HG02885 (cell line): ENCODE data around the gene PPP3R2.
"Not testable (repeated sequence)": the region's sequence is repeated elsewhere in the genome, so short reads cannot be mapped to it uniquely, and the experiment has no call there.

ENCODE experiments used
- ATAC-seq: cut with Tn5 transposase; IDR thresholded peaks from one replicate; pipeline ENCODE4 v1.9.1; 2021; ENCODE audit warnings: mild to moderate bottlenecking; ENCODE audit not compliant: unreplicated experiment, poor library complexity

The PPP3R2 gene

DNA sequence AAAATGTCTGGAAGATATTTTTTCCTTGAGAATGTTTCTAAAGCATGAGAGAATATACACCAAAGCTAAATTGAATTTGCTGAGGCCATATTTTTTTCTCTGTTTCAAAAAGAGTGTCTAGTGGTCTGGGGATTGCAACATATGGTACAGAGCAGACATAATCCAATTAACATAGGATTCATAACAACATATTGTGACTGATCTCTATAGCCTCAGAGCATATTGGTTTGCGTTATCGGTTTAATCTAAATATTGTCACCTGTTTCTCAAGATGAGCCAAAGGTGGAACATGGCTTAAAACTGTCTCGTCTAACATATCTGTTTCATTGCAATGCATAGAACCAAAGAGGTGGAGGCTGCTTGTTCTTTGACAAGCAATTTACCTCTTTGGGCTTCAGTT is 3.9 kb downstream of the PPP3R2 start:
- no peak for ATAC-seq

DNA sequence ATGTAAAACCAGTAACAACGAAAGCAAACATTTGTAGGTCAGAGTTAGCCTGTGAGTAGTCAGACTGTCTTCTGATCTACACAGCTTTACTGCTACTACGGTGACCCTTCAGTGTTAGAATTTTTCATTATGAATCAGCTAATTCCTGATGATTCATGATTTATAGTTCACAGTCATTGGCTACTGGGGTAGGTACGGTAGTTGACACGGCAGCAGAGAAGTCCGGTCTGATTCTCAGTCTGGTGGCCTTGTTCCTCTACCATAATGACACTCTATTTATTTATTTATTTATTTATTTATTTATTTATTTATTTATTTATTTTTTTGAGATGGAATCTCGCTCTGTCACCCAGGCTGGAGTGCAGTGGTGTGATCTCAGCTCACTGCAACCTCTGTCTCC is 4.7 kb downstream of the PPP3R2 start:
- not testable (repeated sequence) for ATAC-seq

DNA sequence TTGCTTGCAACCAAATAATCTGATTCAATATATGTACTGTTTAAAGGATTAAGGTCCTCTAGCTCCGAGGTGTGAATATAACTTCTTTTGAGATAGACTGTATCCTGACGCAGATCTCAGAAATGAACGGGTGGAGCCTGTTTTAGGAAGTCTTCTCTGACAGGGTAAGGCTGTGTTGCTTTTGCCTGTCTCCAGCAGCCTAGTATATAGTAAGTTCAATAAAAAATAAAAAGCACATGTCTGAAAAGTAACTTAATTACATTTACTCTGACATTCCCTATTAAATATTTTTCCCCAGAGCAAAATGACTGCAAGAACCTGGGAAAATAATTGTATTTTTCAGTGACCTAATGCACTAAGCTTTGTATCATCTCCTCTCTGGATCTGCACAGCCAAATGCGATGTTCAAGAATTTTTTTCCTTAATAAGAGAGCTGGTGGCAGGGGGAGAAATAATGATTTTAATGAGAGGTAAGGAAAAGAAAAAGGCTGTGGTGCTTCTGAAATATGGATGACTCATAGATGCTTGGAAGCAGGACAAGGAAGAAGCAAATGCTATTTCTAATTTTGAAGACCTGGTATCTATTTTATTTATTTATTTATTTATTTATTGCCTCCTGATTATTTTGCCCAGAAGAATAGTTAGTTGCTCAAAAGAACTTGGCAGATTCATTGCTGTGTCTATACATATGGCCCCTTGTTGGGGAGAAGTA is 7.3 kb downstream of the PPP3R2 start:
- no peak for ATAC-seq

DNA sequence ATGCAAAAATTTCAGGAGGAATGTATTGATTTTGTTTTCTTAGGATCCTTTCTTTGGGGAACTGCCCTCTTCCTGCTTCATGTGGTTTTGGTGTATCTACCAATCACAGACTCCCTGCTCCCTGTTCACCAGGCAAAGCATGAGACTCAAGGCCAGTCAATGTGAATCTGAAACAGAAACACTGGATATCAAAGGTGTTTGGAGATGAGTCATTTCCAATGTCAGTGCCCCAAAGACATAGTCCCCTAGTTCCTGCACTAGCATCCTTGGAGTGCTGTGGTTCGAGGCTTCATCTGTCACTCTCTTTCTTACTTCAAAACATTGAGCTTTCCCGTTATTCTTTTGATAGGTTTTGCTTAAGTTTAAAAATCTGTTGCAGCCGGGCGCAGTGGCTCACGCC is 8.1 kb downstream of the PPP3R2 start:
- peak; percentile 96 for ATAC-seq

DNA sequence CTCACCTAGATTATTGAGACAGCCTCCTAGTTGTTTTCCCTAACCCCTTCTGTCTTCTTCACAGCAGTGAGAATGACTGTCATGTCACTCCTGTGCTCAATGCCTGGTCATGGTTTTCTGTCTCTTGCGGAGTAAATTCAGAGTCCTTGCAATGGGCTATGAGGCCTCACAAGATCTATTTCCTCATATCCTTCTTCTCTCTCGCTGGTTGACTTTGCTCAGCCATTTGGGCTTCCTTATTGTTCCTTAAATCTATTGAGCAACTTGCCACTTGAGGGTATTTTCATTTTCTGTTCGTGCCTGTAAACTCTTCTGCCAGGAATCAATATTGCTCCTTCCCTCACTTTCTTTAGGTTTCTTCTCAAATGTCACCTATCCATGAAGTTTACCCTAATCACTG is 9.0 kb downstream of the PPP3R2 start:
- no peak for ATAC-seq

DNA sequence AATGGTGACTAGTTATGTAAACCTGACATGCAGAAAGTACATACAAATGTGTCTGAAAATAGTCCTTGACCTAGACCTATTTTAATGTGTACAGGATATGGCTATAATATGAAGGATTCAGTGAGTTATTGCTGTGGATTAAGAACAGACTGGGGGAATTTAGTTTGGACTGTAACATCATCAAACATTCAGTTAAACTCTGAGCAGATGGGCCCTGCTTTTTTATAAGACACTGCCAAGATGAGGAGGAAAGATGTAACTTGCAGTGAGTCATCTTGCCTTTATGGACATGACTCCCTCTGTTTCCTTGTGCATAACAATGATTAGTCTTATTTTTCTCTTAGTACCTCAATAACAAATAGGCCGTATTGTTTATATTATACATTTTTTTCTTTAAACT is 12.2 kb downstream of the PPP3R2 start:
- ATAC-seq = no peak

DNA sequence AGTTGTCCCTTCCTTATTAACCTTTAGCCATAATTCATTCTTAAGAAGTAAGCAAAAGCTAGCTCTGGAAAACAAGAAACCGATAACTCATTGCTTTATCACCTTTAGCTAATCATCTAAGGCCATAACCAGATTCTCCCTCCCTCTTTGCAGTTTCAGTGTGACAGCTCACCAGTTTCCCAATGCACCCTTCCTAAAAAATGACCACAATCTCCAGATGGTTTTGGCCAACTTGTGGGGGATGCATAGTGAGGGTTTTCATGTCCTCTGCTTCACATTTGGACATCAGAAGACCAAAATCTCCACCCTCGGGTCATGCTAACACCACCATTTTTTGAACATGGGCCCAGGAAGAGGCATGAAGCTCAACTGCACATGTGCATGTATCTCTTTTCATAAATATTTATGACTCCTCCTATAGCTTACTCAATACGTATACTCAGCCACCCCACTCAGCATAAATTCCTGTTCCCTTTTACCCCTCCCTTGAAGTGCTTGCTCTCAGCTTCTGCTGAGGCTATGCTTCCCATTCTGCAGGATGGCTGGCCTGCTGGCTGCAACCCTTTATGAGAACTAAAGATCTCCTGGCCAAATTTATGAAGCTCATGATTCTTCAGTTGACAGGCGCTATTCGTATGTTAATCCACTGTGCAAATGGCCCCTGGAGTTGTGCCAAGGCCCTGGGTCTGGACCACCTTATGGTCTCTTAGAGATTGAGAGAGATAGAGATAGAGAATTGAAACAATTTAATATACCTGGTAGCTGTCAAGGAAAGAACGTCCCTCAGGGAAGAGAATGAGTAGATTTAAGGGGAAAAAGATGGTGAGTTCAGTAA is 14.8 kb downstream of the PPP3R2 start:
- ATAC-seq = no peak

DNA sequence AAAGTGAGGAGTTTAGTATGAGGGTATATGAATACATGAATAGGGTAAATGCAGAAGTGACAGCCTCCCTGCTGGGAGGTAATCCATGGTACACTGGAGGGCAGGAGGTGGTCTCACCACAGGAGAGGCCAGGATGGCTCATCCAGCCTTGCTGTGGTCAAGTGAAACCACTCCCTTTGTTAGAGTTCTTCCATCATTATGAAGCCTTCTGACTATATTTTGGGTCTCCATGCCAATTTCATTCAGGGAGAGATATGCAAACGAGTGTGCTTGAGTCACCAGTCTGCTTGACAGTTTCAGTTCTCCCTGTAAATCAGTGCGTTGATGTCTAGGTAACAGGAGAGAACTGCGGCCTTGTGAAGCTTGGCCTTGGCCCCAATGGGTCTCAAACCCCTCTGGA is 16.4 kb downstream of the PPP3R2 start:
- ATAC-seq = peak; percentile 51

DNA sequence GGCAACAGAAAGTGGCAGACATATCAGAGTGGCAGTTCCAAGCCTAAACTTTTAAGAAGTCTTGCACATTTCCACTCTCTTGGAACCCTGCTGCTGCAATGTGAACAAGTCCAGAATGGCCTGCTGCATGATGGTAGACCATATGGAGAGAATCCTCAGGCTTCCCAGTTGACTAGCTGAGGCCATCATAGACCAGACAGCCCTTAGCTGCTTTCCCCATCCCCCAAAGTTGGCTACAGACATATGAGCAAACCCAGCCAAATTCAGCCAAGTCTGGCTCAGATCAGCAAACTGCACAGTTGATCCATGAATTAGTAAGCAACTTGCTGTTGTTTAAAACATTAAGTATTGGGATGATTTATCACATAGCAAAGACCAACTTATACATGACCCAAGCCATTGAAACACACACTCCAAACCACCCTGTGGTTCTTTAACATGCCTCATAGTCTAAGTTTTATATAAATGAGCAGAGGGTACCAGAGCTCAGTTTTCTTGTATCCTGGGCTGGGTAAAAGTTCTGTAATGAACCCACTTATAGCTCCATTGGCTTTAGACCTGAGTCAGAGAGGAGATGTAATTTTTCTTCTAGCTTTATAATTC is 19.9 kb downstream of the PPP3R2 start:
- no peak for ATAC-seq

DNA sequence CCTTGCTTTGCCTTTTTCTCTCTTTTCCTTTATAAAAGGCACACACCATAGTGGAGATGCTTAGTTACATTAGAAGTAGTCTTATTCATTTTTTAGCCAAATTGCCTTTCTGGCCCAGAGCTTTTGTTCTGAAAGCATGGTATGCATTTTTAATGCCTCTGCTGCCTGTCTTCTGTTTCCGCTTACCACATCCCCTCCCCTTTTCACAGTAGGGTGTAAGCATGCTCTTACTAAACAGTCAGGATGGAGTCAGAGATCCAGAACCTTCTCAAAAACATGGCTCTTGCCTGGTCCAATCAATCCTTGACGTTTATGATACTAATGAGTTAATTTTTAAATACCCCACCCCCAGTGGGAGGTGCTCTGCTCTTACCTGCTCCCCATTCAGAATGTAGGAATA is 22.5 kb downstream of the PPP3R2 start:
- no peak for ATAC-seq

DNA sequence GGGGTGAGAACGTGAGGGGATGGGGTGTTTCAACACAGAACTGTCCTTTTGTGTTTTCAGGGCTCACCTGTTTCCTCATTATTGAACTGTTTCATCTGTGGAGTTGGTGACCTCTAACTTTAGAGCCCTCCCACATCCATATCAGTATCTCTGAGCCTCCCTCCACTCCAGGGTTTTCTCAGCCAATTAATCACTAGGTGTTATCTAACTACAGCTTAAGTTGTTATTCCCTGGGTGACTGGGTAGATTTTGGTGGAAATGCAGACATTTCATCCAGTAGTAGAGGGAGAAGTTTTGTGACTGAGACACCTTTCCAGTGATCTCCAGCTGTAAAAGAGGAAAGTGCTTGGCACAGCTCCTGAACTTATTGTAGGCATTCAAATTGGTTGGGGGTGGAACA is 23.7 kb downstream of the PPP3R2 start:
- ATAC-seq = no peak

DNA sequence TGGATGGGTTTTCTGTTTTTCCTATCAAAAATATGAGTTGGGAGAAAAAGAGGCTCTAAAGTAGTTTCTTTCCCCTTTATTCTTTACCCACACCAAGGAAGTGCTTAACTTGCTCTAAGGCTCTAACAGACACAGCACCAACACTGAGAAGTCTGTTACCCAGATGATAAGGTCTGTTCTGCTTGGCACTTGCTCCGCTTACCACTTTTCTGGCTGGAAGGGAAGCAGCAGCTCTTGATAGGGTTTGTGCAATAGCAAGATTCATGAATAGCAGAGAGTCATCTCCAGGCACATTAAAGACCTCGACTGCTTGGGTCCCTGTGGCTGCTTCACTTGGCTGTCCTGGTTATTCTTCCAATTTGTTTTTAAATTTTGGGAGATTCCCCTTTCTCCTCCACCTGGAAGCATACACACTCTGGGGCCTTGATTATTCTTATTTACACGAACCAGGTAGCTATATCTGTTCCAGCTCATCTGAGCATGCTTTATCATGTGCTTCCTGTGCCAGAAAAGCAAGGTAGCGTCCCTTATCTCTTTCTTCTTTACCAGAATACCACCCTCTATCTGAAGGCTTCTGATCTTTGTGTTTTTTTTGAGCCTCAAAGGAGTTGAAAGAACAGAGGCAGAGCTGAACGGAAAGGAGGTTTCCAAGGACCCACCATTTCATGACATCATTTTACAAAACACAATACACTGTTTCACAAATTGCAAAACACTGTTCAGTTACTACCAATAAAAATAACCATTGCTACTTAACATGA is 24.8 kb downstream of the PPP3R2 start:
- no peak for ATAC-seq

DNA sequence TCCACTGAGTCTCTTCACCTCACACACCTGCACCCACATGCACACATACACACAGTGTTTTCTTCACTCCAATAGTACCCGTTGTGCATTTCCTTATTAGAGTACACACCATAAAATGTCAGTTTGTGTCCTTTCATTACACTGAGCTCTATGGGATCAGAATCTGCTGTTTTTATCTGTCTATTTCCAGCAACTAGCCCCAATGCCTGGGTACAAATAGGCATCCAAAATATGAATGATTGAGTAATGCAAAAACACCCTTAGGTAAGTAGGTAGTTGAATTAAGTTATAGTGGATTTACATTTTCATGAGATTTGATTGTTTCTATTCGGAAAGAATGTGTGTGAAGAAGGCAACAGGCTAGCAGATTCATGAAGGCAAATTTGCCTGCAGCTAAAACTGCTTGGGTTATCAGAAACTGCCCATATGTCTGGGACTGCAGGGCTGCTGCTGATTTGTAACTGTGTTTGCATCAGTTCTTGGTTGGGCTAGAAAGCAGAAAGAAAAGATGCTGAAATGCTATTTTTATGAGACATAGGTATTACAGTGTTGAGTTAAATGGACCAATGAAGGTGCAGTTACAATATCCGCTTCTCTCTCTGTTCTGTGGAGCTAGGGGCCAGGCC is 26.9 kb downstream of the PPP3R2 start:
- no peak for ATAC-seq

DNA sequence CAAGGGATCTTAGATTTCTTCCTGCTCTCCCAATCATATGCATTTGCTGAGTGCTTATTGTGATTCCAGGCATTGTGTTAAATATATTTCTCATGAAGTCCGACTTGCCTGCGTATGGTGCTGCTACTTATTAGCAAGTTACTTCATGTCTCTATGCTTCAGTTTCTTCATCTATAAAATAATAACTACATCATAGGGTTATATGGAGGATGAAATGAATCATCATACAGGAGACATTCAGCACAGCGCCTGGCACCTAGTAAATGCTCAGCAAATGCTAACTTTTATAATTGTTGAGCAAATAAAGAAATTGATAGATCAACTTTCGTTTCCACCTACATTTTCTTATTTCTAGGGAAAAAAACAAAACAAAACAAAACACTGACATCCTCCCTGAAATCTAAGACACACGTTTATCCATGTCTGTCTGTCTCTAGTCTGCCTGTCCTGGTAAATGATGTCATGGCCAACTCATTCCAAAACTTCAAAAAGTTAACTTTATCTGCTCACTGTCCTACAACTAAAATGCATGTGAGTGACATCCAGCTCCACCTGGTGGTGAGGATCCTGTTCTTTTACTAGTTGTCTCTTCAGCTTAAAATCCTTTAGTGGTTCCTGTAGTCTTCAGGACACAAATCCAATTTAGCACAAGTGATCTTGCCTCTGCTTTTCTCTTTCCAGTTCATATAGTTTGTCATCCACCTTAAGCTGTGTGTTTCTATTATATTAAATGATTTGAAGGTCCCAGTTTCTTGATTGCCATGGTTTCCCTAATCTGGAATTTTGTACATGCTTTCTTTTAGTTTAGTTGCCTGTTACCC is 27.7 kb downstream of the PPP3R2 start:
- peak; percentile 79 for ATAC-seq

DNA sequence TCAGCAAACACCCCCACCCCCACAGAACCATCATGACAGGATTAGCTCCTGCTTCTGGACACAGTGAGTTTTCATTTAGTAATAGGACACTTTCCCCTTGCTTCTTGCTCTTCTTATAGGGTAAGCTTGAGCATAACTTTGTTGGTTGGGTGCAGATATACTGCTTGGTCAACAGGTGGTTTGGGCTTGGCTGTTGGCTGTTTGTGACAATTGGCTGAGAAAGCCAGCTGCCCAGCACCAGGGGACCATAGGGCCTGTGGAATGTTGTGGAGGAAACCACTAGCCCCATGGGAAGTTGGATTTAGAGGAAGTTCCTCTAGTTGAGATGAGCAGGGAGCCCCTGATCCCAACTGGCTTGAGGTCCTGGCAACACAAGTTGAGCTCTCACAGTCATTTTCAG is 30.5 kb downstream of the PPP3R2 start:
- no peak for ATAC-seq

DNA sequence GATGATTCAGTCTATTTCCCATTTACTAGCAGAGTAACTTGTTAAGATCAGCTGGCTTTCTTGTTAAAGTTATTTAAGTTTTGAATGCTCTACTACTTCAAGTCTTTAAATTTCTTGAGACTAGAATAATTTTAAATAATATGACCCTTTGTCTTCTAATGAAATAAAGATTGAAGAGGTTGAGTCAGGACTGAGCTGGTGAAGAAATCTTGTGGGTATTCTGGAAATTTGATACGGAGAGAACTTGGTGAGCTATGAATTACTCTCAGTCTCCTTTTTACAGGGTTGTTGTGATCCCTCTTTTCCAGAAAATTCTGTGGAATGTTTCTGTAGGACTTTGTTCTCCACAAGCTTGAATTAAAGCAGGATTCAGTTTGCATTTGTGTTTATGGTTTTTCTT is 31.8 kb downstream of the PPP3R2 start:
- no peak for ATAC-seq

DNA sequence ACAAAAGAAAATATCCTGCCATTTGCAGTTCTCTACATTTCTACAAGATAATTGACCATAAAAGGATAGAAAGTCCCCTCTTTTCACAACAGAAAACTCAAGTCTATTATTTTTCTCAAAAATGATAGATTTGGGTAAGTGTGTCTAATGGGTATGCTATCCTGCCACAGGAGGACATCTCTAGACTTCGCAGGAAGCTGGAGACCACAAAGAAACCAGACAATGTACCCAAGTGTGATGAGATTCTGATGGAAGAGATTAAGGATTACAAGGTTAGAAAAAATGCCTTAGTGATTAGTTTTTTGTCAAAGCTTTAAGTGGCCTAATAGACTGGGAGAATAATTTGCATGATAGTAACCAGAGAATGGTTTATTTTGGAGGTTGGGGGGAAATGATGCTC is 33.0 kb downstream of the PPP3R2 start:
- no peak for ATAC-seq

DNA sequence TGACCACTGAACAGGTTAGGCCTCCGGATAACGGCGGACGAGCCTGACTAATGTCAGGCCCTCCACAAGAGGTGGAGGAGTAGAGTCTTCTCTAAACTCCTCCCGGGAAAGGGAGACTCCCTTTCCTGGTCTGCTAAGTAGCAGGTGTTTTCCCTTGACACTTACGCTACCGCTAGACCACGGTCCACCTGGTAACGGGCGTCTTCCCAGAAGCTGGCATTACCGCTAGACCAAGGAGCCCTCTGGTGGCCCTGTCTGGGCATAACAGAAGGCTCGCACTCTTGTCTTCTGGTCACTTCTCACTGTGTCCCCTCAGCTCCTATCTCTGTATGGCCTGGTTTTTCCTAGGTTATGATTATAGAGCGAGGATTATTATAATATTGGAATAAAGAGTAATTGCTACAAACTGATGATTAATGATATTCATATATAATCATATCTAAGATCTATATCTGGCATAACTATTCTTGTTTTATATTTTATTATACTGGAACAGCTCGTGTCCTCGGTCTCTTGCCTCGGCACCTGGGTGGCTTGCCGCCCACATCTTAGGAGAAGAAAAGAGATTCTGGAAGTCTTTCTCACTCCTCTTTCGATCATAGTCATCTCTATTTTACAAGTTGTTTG is 45.2 kb downstream of the PPP3R2 start:
- ATAC-seq = not testable (repeated sequence)

DNA sequence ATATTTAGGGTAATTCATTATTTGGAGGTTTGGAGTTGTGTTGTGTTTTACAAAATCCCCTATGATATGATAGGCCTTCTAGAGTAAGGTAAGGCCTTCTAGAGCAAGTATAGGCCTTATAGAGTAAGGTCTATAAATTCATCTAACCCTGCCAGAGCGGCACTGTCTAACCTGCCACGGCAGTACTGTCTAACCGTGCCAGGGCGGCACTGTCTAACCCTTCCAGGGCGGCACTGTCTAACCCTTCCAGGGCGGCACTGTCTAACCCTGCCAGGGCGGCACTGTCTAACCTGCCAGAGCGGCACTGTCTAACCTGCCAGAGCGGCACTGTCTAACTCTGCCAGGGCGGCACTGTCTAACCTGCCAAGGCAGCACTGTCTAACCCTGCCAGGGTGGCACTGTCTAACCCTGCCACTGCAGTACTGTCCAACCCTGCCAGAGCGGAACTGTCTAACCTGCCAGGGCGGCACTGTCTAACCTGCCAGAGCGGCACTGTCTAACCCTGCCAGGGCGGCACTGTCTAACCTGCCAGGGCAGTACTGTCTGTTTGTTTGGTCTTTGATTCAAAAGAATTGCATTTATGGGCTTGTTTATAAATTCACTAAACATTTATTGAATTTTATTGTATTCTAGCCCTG is 51.6 kb downstream of the PPP3R2 start:
- ATAC-seq = no peak
